HG03558 (cell line): Measurements from ENCODE around the gene TMC3.

Experiments used
- ATAC-seq: cut with Tn5 transposase; IDR thresholded peaks from one replicate; pipeline ENCODE4 v1.9.1; 2021; ENCODE audit warnings: moderate number of reproducible peaks; ENCODE audit not compliant: unreplicated experiment; ENCODE audit errors: extremely low read depth

TMC3 gene

GRCh38 chr15:81326466-81327212, 47.4 kb downstream of the TMC3 start:
- no peak for ATAC-seq

- ATAC-seq: peak; percentile 97
Observed at GRCh38 chr15:81323944-81324881, 49.8 kb downstream of the TMC3 start, which contains the start of gene STARD5. TSS of gene STARD5 (minus strand) at chr15:81324141. CDS start at chr15:81324099, 42 bp downstream.

GRCh38 chr15:81323559-81323943, 50.5 kb downstream of the TMC3 start:
- ATAC-seq: no peak

- no peak for ATAC-seq
Observed at GRCh38 chr15:81322676-81323253, 51.2 kb downstream of the TMC3 start.

- ATAC-seq: no peak
Observed at GRCh38 chr15:81321667-81322066, 52.3 kb downstream of the TMC3 start.

- no peak for ATAC-seq
Observed at GRCh38 chr15:81317642-81318017, 56.4 kb downstream of the TMC3 start.

- ATAC-seq: no peak
Observed at GRCh38 chr15:81316267-81316666, 57.7 kb downstream of the TMC3 start.

- ATAC-seq: no peak
Observed at GRCh38 chr15:81315452-81316175, 58.4 kb downstream of the TMC3 start.

GRCh38 chr15:81314378-81314777, 59.6 kb downstream of the TMC3 start:
- no peak for ATAC-seq

- no peak for ATAC-seq
Observed at GRCh38 chr15:81313686-81314085, 60.3 kb downstream of the TMC3 start.

- no peak for ATAC-seq
Observed at GRCh38 chr15:81312790-81313543, 61.0 kb downstream of the TMC3 start.

GRCh38 chr15:81311752-81312464, 62.1 kb downstream of the TMC3 start:
- no peak for ATAC-seq

- no peak for ATAC-seq
Observed at GRCh38 chr15:81310480-81310879, 63.5 kb downstream of the TMC3 start.

- ATAC-seq: no peak
Observed at GRCh38 chr15:81309647-81310450, 64.2 kb downstream of the TMC3 start.

- ATAC-seq: no peak
Observed at GRCh38 chr15:81308260-81308659, 65.8 kb downstream of the TMC3 start.

- no peak for ATAC-seq
Observed at GRCh38 chr15:81304226-81304625, 69.8 kb downstream of the TMC3 start.

GRCh38 chr15:81303244-81304225, 70.5 kb downstream of the TMC3 start:
- no peak for ATAC-seq
